Kidney (tissue), 14 donors: ENCODE measurements around the gene PLEKHM3. TPM values are rescaled to one million over a fixed set of nuclear protein-coding genes. Genes with fewer than 3 reads are reported as not detected.

Experiments used
- DNase-seq, 5 donors: peaks; one replicate each; pipeline ENCODE4 v3.0.0-alpha.2; 2013 to 2020
- FAIRE-seq: peaks from 2 replicates; lab custom pipeline; 2012; peaks lifted over from hg19 to GRCh38; lab: Jason Lieb, UNC
- H3K27ac ChIP-seq, 2 donors: one replicate each; pipeline ENCODE4 v1.7.0; 2013; ENCODE audit warnings: low read depth in 2 of 2, low read length in 2 of 2, inconsistent platforms in 1 of 2
- H3K27me3 ChIP-seq: one replicate; pipeline ENCODE4 v1.7.1; 2013; ENCODE audit warnings: low read length, inconsistent platforms; ENCODE audit not compliant: control insufficient read depth, insufficient read depth
- H3K36me3 ChIP-seq, 3 donors: one replicate each; pipeline versions ENCODE4 v1.7.0 to v1.7.1; 2013; ENCODE audit warnings: low read length in 3 of 3, control low read depth in 1 of 3, inconsistent platforms in 1 of 3; ENCODE audit not compliant: insufficient read depth in 3 of 3, control insufficient read depth in 2 of 3
- H3K4me1 ChIP-seq, 3 donors: one replicate each; pipeline versions ENCODE4 v1.7.0 to v1.7.1; 2013; ENCODE audit warnings: low read length in 3 of 3, inconsistent platforms in 1 of 3, low read depth in 1 of 3; ENCODE audit not compliant: control insufficient read depth in 2 of 3, insufficient read depth in 2 of 3
- H3K4me3 ChIP-seq, 3 donors: one replicate each; pipeline versions ENCODE4 v1.7.0 to v1.8.1; 2013; ENCODE audit warnings: low read length in 3 of 3, control low read depth in 1 of 3, inconsistent platforms in 1 of 3
- H3K9ac ChIP-seq, 3 donors: one replicate each; pipeline versions ENCODE4 v1.7.0 to v1.7.1; 2013; ENCODE audit warnings: low read length in 3 of 3, control low read depth in 1 of 3, inconsistent platforms in 1 of 3
- H3K9me3 ChIP-seq, 3 donors: one replicate each; pipeline versions ENCODE4 v1.7.0 to v1.7.1; 2013; ENCODE audit warnings: low read length in 3 of 3, control low read depth in 1 of 3, inconsistent platforms in 1 of 3; ENCODE audit not compliant: control insufficient read depth in 2 of 3, insufficient read depth in 1 of 3
- intact Hi-C: fragments of 100-400 bp; cut with DNase I; formaldehyde crosslinking; loops from one replicate; pipeline ENCODE4 v1.11.1; 2022
- polyA plus RNA-seq: library from polyadenylated mRNA; stranded (reverse); fragments of 350-450 nt; fragmentation: Illumina TruSeq; extraction: RNeasy Lipid Tissue Mini Kit (QIAGEN cat#74804); gene quantifications from one replicate; pipeline ENCODE4 v1.2.3, GENCODE V29; 2014; ENCODE audit warnings: low read depth, low replicate concordance; ENCODE audit not compliant: insufficient read depth
- total RNA-seq: library from RNA; stranded (reverse); fragmentation: NEBNext Ultra II Directional; extraction: Animal tissue kit (Norgen Biotek cat#: 25700); gene quantifications from one replicate; pipeline ENCODE4 v1.2.1, GENCODE V29; 2021
- TF ChIP-seq, protein P1 (sequence below): IDR thresholded peaks from 3 replicates; pipeline ENCODE4 v1.5.1; 2012; ENCODE audit warnings: mild to moderate bottlenecking, moderate library complexity, borderline replicate concordance; ENCODE audit not compliant: insufficient read depth; ENCODE audit errors: extremely low read depth
- donor health status: control.
- donor health status: control.
- donor health status: control.
- donor health status: control.
- donor health status: control.
- donor health status: DM: yes; HTN: yes; CAD: no.
- donor health status: Normal renal cell carcinoma (clear cell type).

The PLEKHM3 gene
- total and polyA plus RNA-seq, 2 donors from 2014 or later = 4.2 to 13.5 TPM

DNA sequence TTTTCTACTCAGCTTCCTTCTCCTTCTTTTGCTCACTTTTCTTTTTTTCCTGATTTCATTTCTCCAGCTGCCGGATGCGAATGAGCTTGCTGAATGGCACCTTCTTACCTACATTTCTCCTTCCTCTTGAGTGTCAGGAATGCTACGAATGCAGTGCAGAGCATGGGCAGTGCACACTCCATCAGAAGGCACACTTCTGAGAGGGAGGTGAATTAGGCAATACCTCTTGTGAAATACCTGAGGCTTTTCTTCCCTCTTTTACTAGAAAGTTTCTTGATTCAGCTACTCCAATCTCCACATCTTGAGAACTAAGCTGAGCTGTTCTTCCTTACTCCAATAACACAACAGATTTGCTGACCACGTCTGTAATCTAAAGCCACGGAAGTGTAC lies 51.1 kb downstream of the PLEKHM3 start:
- H3K9me3 ChIP-seq = no peaks in the 10 kb centered on the region
- intact Hi-C loops = no loop called here
- H3K4me1 ChIP-seq = peaks cover 0 to 5% (median 2%) of the 10 kb centered on the region in 3 donors
- no peak for FAIRE-seq
- H3K27ac ChIP-seq = no peak overlapping the region
- H3K9ac ChIP-seq = no peak overlapping the region
- H3K4me3 ChIP-seq = no peak overlapping the region
- H3K27me3 ChIP-seq = no peaks in the 10 kb centered on the region
- H3K36me3 ChIP-seq = peaks cover 0 to 6% (median 0%) of the 10 kb centered on the region in 3 donors
- TF ChIP-seq, protein P1, sequence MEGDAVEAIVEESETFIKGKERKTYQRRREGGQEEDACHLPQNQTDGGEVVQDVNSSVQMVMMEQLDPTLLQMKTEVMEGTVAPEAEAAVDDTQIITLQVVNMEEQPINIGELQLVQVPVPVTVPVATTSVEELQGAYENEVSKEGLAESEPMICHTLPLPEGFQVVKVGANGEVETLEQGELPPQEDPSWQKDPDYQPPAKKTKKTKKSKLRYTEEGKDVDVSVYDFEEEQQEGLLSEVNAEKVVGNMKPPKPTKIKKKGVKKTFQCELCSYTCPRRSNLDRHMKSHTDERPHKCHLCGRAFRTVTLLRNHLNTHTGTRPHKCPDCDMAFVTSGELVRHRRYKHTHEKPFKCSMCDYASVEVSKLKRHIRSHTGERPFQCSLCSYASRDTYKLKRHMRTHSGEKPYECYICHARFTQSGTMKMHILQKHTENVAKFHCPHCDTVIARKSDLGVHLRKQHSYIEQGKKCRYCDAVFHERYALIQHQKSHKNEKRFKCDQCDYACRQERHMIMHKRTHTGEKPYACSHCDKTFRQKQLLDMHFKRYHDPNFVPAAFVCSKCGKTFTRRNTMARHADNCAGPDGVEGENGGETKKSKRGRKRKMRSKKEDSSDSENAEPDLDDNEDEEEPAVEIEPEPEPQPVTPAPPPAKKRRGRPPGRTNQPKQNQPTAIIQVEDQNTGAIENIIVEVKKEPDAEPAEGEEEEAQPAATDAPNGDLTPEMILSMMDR = no peak
- DNase-seq = no peak

DNA sequence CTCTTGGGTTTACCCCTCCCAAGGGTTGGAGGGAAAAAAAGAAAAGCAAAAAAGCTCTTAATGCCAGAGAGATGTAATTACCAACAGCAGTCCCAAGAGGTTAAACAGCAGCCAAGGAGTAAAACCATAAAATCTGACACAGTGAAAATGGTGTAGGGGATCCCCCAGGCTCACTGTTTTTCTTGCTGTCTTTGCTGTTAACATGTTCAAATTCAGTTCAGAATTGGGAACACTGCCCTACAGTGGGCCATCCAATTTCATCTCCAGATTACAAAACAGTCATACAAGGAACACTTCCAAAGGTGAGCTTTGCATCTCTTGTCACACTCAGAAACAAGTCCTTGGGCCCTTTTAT lies 54.5 kb downstream of the PLEKHM3 start:
- Histone ChIP-seq H3K27ac (no peak overlapping the region), H3K4me1 (peaks cover 0 to 9% (median 2%) of the 10 kb centered on the region in 3 donors), H3K36me3 (no peaks in the 10 kb centered on the region), H3K9ac (no peak overlapping the region), H3K9me3 (no peaks in the 10 kb centered on the region), H3K27me3 (no peaks in the 10 kb centered on the region), H3K4me3 (no peak overlapping the region)
- TF ChIP-seq, protein P1 = no peak
- no peak for FAIRE-seq
- intact Hi-C loops = no loop called here
- peak in 1 of 5 donors; percentile 24 for DNase-seq

DNA sequence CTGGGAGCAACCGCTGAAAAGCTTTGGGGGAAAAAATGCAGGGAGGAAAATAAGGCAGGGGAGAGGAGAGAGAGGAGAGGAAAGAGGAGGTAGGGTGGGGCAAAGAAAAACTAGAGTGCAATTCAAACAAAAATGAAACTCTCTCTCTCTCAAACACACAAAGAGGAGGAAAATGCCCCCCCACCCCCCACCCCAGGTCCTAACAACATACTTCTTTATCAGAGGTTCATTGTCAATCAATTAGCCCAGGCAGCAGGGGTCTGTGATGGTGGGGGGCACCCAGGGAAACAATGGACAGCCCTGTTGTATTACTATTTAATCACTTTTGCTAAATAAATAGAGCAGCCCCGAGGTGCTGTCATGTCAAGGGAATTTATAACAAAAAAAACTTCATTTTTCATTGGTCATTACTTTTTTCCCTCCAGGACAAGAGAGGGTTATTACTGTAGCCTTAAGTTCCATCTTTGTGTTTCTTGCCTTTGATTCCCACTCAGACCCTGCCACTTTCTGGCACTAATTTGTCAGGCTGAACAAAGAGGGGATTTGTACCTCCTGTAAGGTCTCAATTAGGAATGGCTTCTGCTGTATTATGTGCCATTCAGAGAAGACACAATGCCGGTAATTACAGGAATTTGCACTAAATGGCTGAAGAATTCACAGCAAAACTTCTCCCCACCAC lies 55.0 kb downstream of the PLEKHM3 start:
- Histone ChIP-seq H3K9me3 (no peaks in the 10 kb centered on the region), H3K4me1 (peaks cover 0 to 9% (median 2%) of the 10 kb centered on the region in 3 donors), H3K36me3 (no peaks in the 10 kb centered on the region), H3K27ac (no peak overlapping the region), H3K27me3 (no peaks in the 10 kb centered on the region), H3K9ac (no peak overlapping the region), H3K4me3 (no peak overlapping the region)
- TF ChIP-seq, protein P1 = no peak
- intact Hi-C loops = no loop called here
- FAIRE-seq (no peak), DNase-seq (no peak)
